HG03139 (cell line): Measurements from ENCODE around the gene ROCK2.
"Not testable (repeated sequence)": the region's sequence is repeated elsewhere in the genome, so short reads cannot be mapped to it uniquely, and the experiment has no call there.

Source experiments
- ATAC-seq: cut with Tn5 transposase; IDR thresholded peaks from one replicate; pipeline ENCODE4 v1.9.1; 2021; ENCODE audit not compliant: unreplicated experiment

The ROCK2 gene

GRCh38 chr2:11241412-11242203 lies 102.8 kb downstream of the ROCK2 start:
- no peak for ATAC-seq

GRCh38 chr2:11239666-11240462 lies 104.6 kb downstream of the ROCK2 start:
- ATAC-seq = no peak

- ATAC-seq = no peak
Measured at GRCh38 chr2:11239147-11239546, 105.3 kb downstream of the ROCK2 start.

GRCh38 chr2:11237122-11237521 lies 107.3 kb downstream of the ROCK2 start:
- ATAC-seq = no peak

GRCh38 chr2:11236335-11236734 lies 108.1 kb downstream of the ROCK2 start:
- no peak for ATAC-seq

GRCh38 chr2:11235583-11235982 lies 108.9 kb downstream of the ROCK2 start:
- ATAC-seq = no peak

- no peak for ATAC-seq
Measured at GRCh38 chr2:11234309-11234708, 110.1 kb downstream of the ROCK2 start.

GRCh38 chr2:11231193-11231592 lies 113.2 kb downstream of the ROCK2 start:
- ATAC-seq = not testable (repeated sequence)

GRCh38 chr2:11228692-11229091 lies 115.7 kb downstream of the ROCK2 start:
- no peak for ATAC-seq

- no peak for ATAC-seq
Measured at GRCh38 chr2:11227595-11227994, 116.8 kb downstream of the ROCK2 start.

GRCh38 chr2:11224887-11225286 lies 119.5 kb downstream of the ROCK2 start:
- ATAC-seq = no peak

GRCh38 chr2:11222845-11223244 lies 121.6 kb downstream of the ROCK2 start:
- no peak for ATAC-seq

GRCh38 chr2:11220445-11220844 lies 124.0 kb downstream of the ROCK2 start:
- ATAC-seq = no peak

GRCh38 chr2:11215407-11215806 lies 129.0 kb downstream of the ROCK2 start:
- ATAC-seq = no peak

GRCh38 chr2:11214770-11215169 lies 129.7 kb downstream of the ROCK2 start:
- ATAC-seq = no peak

GRCh38 chr2:11213975-11214374 lies 130.5 kb downstream of the ROCK2 start:
- no peak for ATAC-seq

GRCh38 chr2:11213090-11213638 lies 131.3 kb downstream of the ROCK2 start:
- ATAC-seq = no peak

GRCh38 chr2:11212645-11213044 lies 131.8 kb downstream of the ROCK2 start:
- ATAC-seq = no peak

- ATAC-seq = no peak
Measured at GRCh38 chr2:11208083-11208482, 136.4 kb downstream of the ROCK2 start.

- no peak for ATAC-seq
Measured at GRCh38 chr2:11203480-11203879, 141.0 kb downstream of the ROCK2 start.

GRCh38 chr2:11201969-11202368 lies 142.5 kb downstream of the ROCK2 start:
- no peak for ATAC-seq

- ATAC-seq = no peak
Measured at GRCh38 chr2:11200651-11201050, 143.8 kb downstream of the ROCK2 start.
